Ureter (tissue), 1 donor: ENCODE data around the gene PATL1. TPM values are rescaled to one million over a fixed set of nuclear protein-coding genes. Genes with fewer than 3 reads are reported as not detected.

Experiments
- DNase-seq: peaks from one replicate; pipeline ENCODE4 v3.0.0-alpha.2; 2020; ENCODE audit warnings: low spot score
- total RNA-seq: library from RNA; stranded (reverse); gene quantifications from one replicate; pipeline ENCODE4 v1.2.4, GENCODE V29; 2023
- donor health status: DM: yes; HTN: yes; CAD: no.

The PATL1 gene
- total RNA-seq, 1 donor from 2014 or later = 38.1 TPM

DNA sequence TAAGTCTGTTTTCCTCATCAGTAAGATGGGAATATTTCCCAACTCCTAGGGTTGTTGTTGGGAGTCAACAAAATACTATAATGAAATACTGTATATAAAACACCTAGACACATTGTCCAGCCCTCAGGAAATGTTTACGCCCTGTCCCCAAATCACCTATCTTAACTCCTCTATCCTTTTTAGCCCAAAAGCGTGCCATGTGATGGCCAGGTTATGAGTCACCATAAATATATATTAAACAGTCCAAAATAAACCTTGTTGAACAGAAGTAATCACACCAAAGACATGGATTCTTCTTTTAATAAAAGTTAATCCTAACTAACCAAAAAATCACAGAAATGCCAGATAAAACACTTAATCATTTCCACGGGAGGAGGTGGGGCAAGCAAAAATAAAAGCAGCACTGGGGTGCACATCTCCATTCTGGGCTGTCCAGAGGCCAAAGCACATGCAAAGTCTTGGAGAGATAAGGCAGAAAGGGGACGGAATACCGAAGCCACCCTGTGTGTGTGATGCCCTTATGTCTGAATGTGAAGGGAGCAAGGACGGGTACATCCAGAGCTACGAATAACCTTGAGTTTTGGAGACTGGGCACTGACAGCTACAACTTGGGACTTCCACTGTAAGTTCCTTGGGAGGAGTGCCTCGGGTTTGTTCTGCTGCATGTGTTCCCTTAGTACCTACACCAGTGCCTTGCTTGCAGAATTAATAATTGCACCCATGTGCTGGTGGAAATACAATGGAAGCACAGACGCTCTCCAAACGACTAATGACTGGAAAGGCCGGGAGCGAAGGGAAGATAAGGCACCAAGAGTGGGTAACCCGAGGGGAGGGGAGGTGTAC, 54.3 kb downstream of the PATL1 start:
- no peak for DNase-seq

DNA sequence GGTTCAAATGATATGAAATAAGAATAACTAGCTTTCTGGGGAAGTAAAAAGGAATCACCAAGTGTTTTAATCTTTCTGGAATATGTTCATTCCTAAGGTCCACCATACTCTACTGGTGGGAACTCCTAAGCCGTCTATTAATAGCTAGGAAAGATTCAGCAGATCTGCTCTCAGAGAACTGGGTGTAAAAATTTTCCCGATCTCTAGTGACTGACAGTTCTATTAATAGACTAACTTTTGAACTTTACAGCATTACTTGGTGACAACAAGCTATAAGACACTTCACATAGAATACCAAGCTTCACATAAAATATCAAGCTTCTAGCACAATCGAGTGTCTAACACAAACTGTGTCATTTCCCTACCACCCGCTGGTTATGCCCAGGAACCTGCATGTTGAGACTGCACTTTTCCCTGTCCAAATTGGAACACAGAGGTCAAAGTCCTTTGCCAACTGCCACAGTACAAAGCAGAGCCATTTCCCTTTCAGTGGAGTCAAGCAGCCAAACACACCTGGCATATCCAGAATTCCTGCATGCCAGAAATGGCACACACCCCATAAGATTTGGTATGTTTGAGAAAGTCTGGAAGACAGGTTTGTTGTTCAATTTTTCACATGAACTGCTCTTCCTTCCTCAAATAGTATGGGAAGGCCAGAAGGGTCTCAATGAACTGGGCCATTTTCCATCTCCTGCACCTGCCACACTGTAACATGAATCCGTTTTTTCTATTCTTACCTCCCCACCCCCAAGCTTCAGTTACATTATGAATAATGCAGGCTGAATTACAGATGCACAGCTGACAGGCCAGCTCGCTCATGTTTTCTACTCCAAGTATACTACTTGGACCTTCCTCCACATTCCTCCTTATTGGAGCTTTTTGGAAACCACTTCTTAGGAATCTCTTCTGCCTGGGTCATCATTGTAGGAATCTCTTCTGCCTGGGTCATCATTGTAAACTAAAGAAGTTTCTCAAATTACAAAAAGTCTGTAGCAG, 57.0 kb downstream of the PATL1 start:
- no peak for DNase-seq

GRCh38 chr11:59610289-59610688, 58.5 kb downstream of the PATL1 start:
- DNase-seq = no peak

GRCh38 chr11:59607703-59608454, 61.0 kb downstream of the PATL1 start:
- no peak for DNase-seq

GRCh38 chr11:59602432-59602831, 66.4 kb downstream of the PATL1 start:
- DNase-seq = no peak

DNA sequence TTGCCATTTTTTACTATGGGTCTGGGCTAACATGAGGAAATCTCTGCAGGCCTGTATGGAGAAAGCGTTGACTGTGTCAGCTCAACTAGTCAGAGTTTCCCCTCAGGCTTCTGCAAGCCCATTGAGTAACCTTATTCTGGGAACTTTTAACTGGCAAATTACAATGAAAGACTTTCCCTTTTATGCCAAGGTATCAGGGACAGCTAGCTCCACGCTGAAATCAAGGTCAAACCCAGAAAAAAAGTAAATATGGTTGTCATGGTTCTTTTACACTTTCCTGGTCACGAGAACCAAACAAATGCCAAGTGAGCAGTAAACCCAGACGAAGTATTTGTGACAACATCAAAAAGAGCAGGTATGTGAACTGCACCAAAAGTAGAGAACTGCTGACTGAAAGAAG, 67.0 kb downstream of the PATL1 start:
- DNase-seq = no peak

DNA sequence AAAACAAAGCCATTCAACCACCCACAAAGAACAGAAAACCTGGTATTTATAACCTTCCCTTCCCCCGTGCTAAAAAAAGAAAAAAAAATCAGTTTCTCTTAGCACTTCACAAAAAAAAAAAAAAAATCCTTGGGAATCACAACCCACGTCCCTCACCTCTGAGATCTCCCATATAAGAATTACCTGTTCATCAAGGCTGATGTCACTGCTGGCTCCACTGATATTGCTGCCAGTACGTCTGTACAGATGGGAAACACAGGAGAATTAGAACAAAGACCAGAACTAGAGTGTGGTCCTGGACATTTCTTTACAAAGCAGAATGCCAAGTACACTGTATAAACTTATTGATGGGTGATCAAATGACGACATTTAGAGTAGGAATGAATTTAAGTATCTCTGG, 68.2 kb downstream of the PATL1 start:
- no peak for DNase-seq

DNA sequence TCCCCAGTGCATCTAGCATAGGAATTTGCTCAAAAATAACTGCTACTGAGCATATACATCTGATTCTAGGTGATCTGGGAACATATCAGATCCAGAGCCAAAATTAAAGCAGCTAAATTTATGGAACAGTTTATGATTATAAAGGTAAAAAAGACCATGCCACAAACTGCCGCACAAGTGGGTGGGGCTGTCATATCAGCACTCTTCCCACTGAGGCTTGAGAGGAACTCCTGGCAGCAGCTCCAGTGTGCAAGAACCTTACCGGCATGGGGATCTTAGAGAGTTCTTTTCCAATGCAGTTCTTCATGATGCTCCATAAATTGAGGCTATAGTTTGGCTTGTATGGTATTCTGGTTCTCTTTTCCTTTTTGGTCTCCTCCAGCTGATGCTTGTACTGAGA, 68.6 kb downstream of the PATL1 start:
- DNase-seq = no peak

DNA sequence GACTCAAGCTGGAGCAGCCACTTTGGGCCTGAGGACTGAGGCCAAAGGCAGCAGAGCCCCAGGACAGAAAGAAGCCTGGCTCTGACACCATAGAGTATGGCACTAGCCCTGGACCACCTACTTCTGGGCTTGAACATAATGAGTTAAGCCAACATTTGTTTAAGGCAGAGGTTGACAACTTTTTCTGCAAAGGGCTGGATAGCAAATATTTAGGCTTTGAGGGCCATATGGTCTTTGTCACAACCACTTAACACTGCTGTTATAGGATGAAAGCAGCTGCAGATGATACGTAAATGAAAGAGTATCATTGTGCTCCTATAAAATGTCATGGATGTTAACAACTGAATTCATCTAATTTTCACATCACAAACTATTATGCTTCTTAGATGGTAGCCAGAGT, 69.9 kb downstream of the PATL1 start:
- no peak for DNase-seq

Other genes starting within 250 kb of the PATL1 start
- not detected for gene OR5A2, start 242.6 kb downstream of the PATL1 start, total RNA-seq
- gene OR5A1, start 232.6 kb downstream of the PATL1 start, total RNA-seq = not detected
- not detected for gene OR4D6, start 212.1 kb downstream of the PATL1 start, total RNA-seq
- not detected for gene OR4D10, start 195.7 kb downstream of the PATL1 start, total RNA-seq
- not detected for gene OR4D11, start 165.5 kb downstream of the PATL1 start, total RNA-seq
- not detected for gene OR4D9, start 157.5 kb downstream of the PATL1 start, total RNA-seq
- gene OSBP, start 53.3 kb downstream of the PATL1 start, total RNA-seq = 73.1 TPM
- not detected for gene OR10V1, start 44.8 kb upstream of the PATL1 start, total RNA-seq
- 31.8 TPM for gene STX3, start 86.3 kb upstream of the PATL1 start, total RNA-seq
- 40.1 TPM for gene MRPL16, start 141.7 kb upstream of the PATL1 start, total RNA-seq
- gene CBLIF, start 176.5 kb upstream of the PATL1 start, total RNA-seq = not detected
- 3.3 TPM for gene TCN1, start 197.4 kb upstream of the PATL1 start, total RNA-seq
- gene OOSP3, start 209.7 kb upstream of the PATL1 start, total RNA-seq = not detected